HG02678 (cell line): Measurements from ENCODE around the gene SLC35F4.

Experiments used
- ATAC-seq: cut with Tn5 transposase; IDR thresholded peaks from one replicate; pipeline ENCODE4 v1.9.1; 2021; ENCODE audit warnings: mild to moderate bottlenecking, moderate library complexity; ENCODE audit not compliant: unreplicated experiment

SLC35F4 gene

GRCh38 chr14:57851354-57851753, 14.5 kb downstream of the SLC35F4 start:
- ATAC-seq = no peak

GRCh38 chr14:57848786-57849185, 17.1 kb downstream of the SLC35F4 start:
- ATAC-seq = no peak

GRCh38 chr14:57848353-57848752, 17.5 kb downstream of the SLC35F4 start:
- ATAC-seq = no peak

- no peak for ATAC-seq
Observed at GRCh38 chr14:57847706-57848105, 18.2 kb downstream of the SLC35F4 start.

GRCh38 chr14:57847096-57847495, 18.8 kb downstream of the SLC35F4 start:
- no peak for ATAC-seq

- ATAC-seq = no peak
Observed at GRCh38 chr14:57846596-57846995, 19.3 kb downstream of the SLC35F4 start.

- ATAC-seq = no peak
Observed at GRCh38 chr14:57845802-57846531, 19.9 kb downstream of the SLC35F4 start.

- ATAC-seq = no peak
Observed at GRCh38 chr14:57845316-57845715, 20.6 kb downstream of the SLC35F4 start.

- ATAC-seq = no peak
Observed at GRCh38 chr14:57837267-57837666, 28.6 kb downstream of the SLC35F4 start.

- no peak for ATAC-seq
Observed at GRCh38 chr14:57835766-57836165, 30.1 kb downstream of the SLC35F4 start.

GRCh38 chr14:57834961-57835360, 30.9 kb downstream of the SLC35F4 start:
- ATAC-seq = no peak

GRCh38 chr14:57834001-57834598, 31.8 kb downstream of the SLC35F4 start:
- no peak for ATAC-seq

GRCh38 chr14:57833323-57833722, 32.6 kb downstream of the SLC35F4 start:
- ATAC-seq = no peak

- ATAC-seq = no peak
Observed at GRCh38 chr14:57831981-57832380, 33.9 kb downstream of the SLC35F4 start.

GRCh38 chr14:57828713-57829112, 37.2 kb downstream of the SLC35F4 start:
- ATAC-seq = no peak

- ATAC-seq = no peak
Observed at GRCh38 chr14:57823015-57823660, 42.8 kb downstream of the SLC35F4 start.

- ATAC-seq = no peak
Observed at GRCh38 chr14:57822081-57822480, 43.8 kb downstream of the SLC35F4 start.

- no peak for ATAC-seq
Observed at GRCh38 chr14:57820581-57820980, 45.3 kb downstream of the SLC35F4 start.

GRCh38 chr14:57818511-57818910, 47.4 kb downstream of the SLC35F4 start:
- no peak for ATAC-seq

GRCh38 chr14:57816568-57817284, 49.2 kb downstream of the SLC35F4 start:
- no peak for ATAC-seq

- ATAC-seq = no peak
Observed at GRCh38 chr14:57814726-57815125, 51.2 kb downstream of the SLC35F4 start.

GRCh38 chr14:57812741-57813140, 53.2 kb downstream of the SLC35F4 start:
- ATAC-seq = no peak
